Thoracic aorta endothelial cell (primary cell): ENCODE data around the gene ZNF134. TPM values are rescaled to one million over a fixed set of nuclear protein-coding genes. Genes with fewer than 3 reads are reported as not detected.

Experiments
- total RNA-seq: library from RNA; depleted of rRNA; stranded (reverse); fragments of >200 nt; gene quantifications from 2 replicates; pipeline ENCODE4 v1.2.3, GENCODE V29; 2012

Gene ZNF134
- total RNA-seq, result 14.1 and 18.0 TPM in 2 replicates

GRCh38 chr19:57613941-57614743 is at the start of gene ZNF134:
Gene ZNF134 (plus strand): TSS chr19:57614242. CDS start chr19:57619469, 5,227 bp downstream.

GRCh38 chr19:57578487-57579205 is 35.4 kb upstream of the ZNF134 start, which contains the start of gene ZNF416:
Gene ZNF416 (minus strand): TSS chr19:57578911. CDS start chr19:57578704, 207 bp downstream.

GRCh38 chr19:57583521-57584416 is 30.3 kb upstream of the ZNF134 start, which contains the start of gene ZIK1:
Gene ZIK1 (plus strand): TSS chr19:57584145. CDS start chr19:57584357, 212 bp downstream.

GRCh38 chr19:57599761-57600383 is 14.2 kb upstream of the ZNF134 start, which contains the start of gene ZNF530:
Gene ZNF530 (plus strand): TSS chr19:57599885. CDS start chr19:57604346, 4,461 bp downstream.

GRCh38 chr19:57632987-57633831 is 19.2 kb downstream of the ZNF134 start, which contains the start of gene ZNF211:
Gene ZNF211 (plus strand): TSS chr19:57633168. CDS start chr19:57633347, 179 bp downstream.

GRCh38 chr19:57668635-57669034 is 54.6 kb downstream of the ZNF134 start, which contains the start of gene ZSCAN4:
Gene ZSCAN4 (plus strand): TSS chr19:57668935. CDS start chr19:57676146, 7,211 bp downstream.

Other genes starting within 250 kb of the ZNF134 start
- gene ZNF548, start 224.4 kb upstream of the ZNF134 start, total RNA-seq, result 10.0 and 10.3 TPM in 2 replicates
- gene ZNF17, start 203.1 kb upstream of the ZNF134 start, total RNA-seq, result 9.2 and 11.1 TPM in 2 replicates
- gene ZNF749, start 178.9 kb upstream of the ZNF134 start, total RNA-seq, result 10.8 and 11.1 TPM in 2 replicates
- gene VN1R1, start 157.1 kb upstream of the ZNF134 start, total RNA-seq, result 0.65 and 0.66 TPM in 2 replicates
- 15.1 and 15.3 TPM in 2 replicates for gene ZNF772, start 136.7 kb upstream of the ZNF134 start, total RNA-seq
- 6.9 and 8.1 TPM in 2 replicates for gene ZNF419, start 126.5 kb upstream of the ZNF134 start, total RNA-seq
- gene ZNF773, start 114.3 kb upstream of the ZNF134 start, total RNA-seq, result 6.0 and 9.0 TPM in 2 replicates
- gene ZNF549, start 86.9 kb upstream of the ZNF134 start, total RNA-seq, result 3.5 and 5.3 TPM in 2 replicates
- 5.5 and 6.0 TPM in 2 replicates for gene ZNF550, start 54.4 kb upstream of the ZNF134 start, total RNA-seq
- gene ZNF416, start 35.3 kb upstream of the ZNF134 start, total RNA-seq, result 4.2 and 5.6 TPM in 2 replicates
- 1.4 and 4.4 TPM in 2 replicates for gene ZIK1, start 30.1 kb upstream of the ZNF134 start, total RNA-seq
- gene ZNF530, start 14.4 kb upstream of the ZNF134 start, total RNA-seq, result 3.3 and 4.8 TPM in 2 replicates
- 5.8 and 7.6 TPM in 2 replicates for gene ZNF211, start 18.9 kb downstream of the ZNF134 start, total RNA-seq
- not detected in 2 replicates for gene ZSCAN4, start 54.7 kb downstream of the ZNF134 start, total RNA-seq
- 10.1 and 11.3 TPM in 2 replicates for gene ZNF551, start 67.7 kb downstream of the ZNF134 start, total RNA-seq
- gene ZNF154, start 95.0 kb downstream of the ZNF134 start, total RNA-seq, result 0.79 and 1.6 TPM in 2 replicates
- 4.5 and 5.1 TPM in 2 replicates for gene ZNF671, start 113.4 kb downstream of the ZNF134 start, total RNA-seq
- 13.4 and 17.6 TPM in 2 replicates for gene ZNF776, start 132.6 kb downstream of the ZNF134 start, total RNA-seq
- gene ZNF586, start 155.4 kb downstream of the ZNF134 start, total RNA-seq, result 19.8 and 21.7 TPM in 2 replicates
- 8.0 and 9.1 TPM in 2 replicates for gene ZNF552, start 200.7 kb downstream of the ZNF134 start, total RNA-seq
- 23.7 and 48.5 TPM in 2 replicates for gene ZNF587B, start 216.1 kb downstream of the ZNF134 start, total RNA-seq
- gene ZNF587, start 235.6 kb downstream of the ZNF134 start, total RNA-seq, result 35.4 and 47.7 TPM in 2 replicates